DOHH2 (cell line): ENCODE results near the gene ST3GAL3.

Source experiments
- H3F3A ChIP-seq: fragments of 200-600 bp; sonication (generic), shearing (Covaris generic); 2 replicates; pipeline ENCODE4 v1.6.0; 2016; ENCODE audit warnings: antibody characterized with exemption, mild to moderate bottlenecking; ENCODE audit not compliant: control insufficient read depth, insufficient read depth
- H3K27ac ChIP-seq: fragments of 200-600 bp; sonication (generic); 2 replicates; pipeline ENCODE4 v1.5.1; 2014; ENCODE audit warnings: low read depth, mild to moderate bottlenecking, low read length, moderate library complexity
- H3K27me3 ChIP-seq: fragments of 200-600 bp; sonication (generic); 2 replicates; pipeline ENCODE4 v1.6.1; 2014; ENCODE audit warnings: mild to moderate bottlenecking, low read length, mixed read lengths; ENCODE audit not compliant: control insufficient read depth
- H3K36me3 ChIP-seq: fragments of 200-600 bp; sonication (generic); 2 replicates; pipeline ENCODE4 v1.6.1; 2014; ENCODE audit warnings: mild to moderate bottlenecking, low read length, moderate library complexity, mixed read lengths; ENCODE audit not compliant: control insufficient read depth
- H3K4me1 ChIP-seq: fragments of 200-600 bp; sonication (generic); 2 replicates; pipeline ENCODE4 v1.6.1; 2014; ENCODE audit warnings: mild to moderate bottlenecking, low read length, mixed read lengths; ENCODE audit not compliant: control insufficient read depth
- H3K4me2 ChIP-seq: fragments of 200-600 bp; sonication (generic); 2 replicates; pipeline ENCODE4 v1.6.0; 2014; ENCODE audit warnings: mild to moderate bottlenecking, low read length, moderate library complexity
- H3K4me3 ChIP-seq: fragments of 200-600 bp; sonication (generic); 2 replicates; pipeline ENCODE4 v1.5.1; 2014; ENCODE audit warnings: mild to moderate bottlenecking, low read length, mixed read lengths
- H3K79me2 ChIP-seq: fragments of 200-600 bp; sonication (generic); 2 replicates; pipeline ENCODE4 v1.6.1; 2014; ENCODE audit warnings: mild to moderate bottlenecking, low read length, mixed read lengths; ENCODE audit not compliant: control insufficient read depth
- H3K9me2 ChIP-seq: fragments of 200-600 bp; sonication (generic); replicated peaks from 2 replicates; pipeline ENCODE4 v1.6.1; 2014; ENCODE audit warnings: mild to moderate bottlenecking, low read length, mixed read lengths; ENCODE audit not compliant: control insufficient read depth
- H3K9me3 ChIP-seq: fragments of 200-600 bp; sonication (generic); 2 replicates; pipeline ENCODE4 v1.6.1; 2014; ENCODE audit warnings: antibody characterized with exemption, low read length, mixed read lengths; ENCODE audit not compliant: control insufficient read depth, insufficient read depth
- H4K20me1 ChIP-seq: fragments of 200-600 bp; sonication (generic); 2 replicates; pipeline ENCODE4 v1.6.0; 2014; ENCODE audit warnings: low read depth, mild to moderate bottlenecking, antibody characterized with exemption, low read length, moderate library complexity; ENCODE audit not compliant: control insufficient read depth, insufficient read depth
- EZH2phosphoT487 ChIP-seq: fragments of 200-600 bp; sonication (generic); IDR thresholded peaks from 2 replicates; pipeline ENCODE4 v1.6.1; 2017; ENCODE audit warnings: borderline replicate concordance, mild to moderate bottlenecking, antibody characterized with exemption, low read length, moderate library complexity, mixed read lengths
- TF ChIP-seq, protein P1 (sequence below): fragments of 200-600 bp; sonication (generic); IDR thresholded peaks from one replicate; pipeline ENCODE4 v1.5.1; 2014; ENCODE audit warnings: antibody characterized with exemption, mild to moderate bottlenecking, low read depth, low read length; ENCODE audit not compliant: poor library complexity, severe bottlenecking

Gene ST3GAL3

DNA sequence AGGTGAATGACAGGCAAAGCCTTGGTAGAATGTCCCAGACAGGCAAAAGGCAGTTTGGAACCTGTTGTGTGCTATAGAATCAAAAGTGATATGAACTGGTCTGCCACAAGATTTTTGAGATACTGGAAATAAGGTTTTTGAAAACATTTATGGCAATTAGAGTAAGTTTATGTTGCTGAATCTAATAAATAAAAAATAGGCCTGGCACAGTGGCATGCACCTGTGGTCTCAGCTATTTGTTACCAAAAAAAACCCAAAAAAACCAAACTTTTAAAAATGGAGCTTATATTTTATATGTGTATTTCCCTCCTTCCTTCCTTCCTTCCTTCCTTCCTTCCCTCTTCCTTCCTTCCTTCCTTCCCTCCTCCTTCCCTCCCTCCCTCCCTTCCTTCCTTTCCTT, 149.8 kb downstream of the ST3GAL3 start:
- H3K4me3 ChIP-seq, result no peak overlapping the region
- H3K27me3 ChIP-seq, result no peaks in the 10 kb centered on the region
- H3K4me2 ChIP-seq, result no peak overlapping the region
- no peak overlapping the region for H3K27ac ChIP-seq
- no peaks in the 10 kb centered on the region for H3K9me3 ChIP-seq
- no peaks in the 10 kb centered on the region for H3K9me2 ChIP-seq
- H3F3A ChIP-seq, result no peaks in the 10 kb centered on the region
- TF ChIP-seq, protein P1, sequence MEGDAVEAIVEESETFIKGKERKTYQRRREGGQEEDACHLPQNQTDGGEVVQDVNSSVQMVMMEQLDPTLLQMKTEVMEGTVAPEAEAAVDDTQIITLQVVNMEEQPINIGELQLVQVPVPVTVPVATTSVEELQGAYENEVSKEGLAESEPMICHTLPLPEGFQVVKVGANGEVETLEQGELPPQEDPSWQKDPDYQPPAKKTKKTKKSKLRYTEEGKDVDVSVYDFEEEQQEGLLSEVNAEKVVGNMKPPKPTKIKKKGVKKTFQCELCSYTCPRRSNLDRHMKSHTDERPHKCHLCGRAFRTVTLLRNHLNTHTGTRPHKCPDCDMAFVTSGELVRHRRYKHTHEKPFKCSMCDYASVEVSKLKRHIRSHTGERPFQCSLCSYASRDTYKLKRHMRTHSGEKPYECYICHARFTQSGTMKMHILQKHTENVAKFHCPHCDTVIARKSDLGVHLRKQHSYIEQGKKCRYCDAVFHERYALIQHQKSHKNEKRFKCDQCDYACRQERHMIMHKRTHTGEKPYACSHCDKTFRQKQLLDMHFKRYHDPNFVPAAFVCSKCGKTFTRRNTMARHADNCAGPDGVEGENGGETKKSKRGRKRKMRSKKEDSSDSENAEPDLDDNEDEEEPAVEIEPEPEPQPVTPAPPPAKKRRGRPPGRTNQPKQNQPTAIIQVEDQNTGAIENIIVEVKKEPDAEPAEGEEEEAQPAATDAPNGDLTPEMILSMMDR, result no peak
- no peak for TF ChIP-seq EZH2phosphoT487
- no peaks in the 10 kb centered on the region for H4K20me1 ChIP-seq
- peaks cover 3% of the 10 kb centered on the region; the same call in 1 of the 2 replicates for H3K36me3 ChIP-seq
- no peaks in the 10 kb centered on the region for H3K79me2 ChIP-seq
- H3K4me1 ChIP-seq, result peaks cover 10% of the 10 kb centered on the region

GRCh38 chr1:43858324-43858723, 151.0 kb downstream of the ST3GAL3 start:
- Histone ChIP-seq H3K9me3 (no peaks in the 10 kb centered on the region), H3K36me3 (peaks cover 3% of the 10 kb centered on the region; the same call in 1 of the 2 replicates), H4K20me1 (no peaks in the 10 kb centered on the region), H3K27ac (no peak overlapping the region), H3K79me2 (no peaks in the 10 kb centered on the region), H3K4me2 (no peak overlapping the region), H3K4me3 (no peak overlapping the region), H3K27me3 (no peaks in the 10 kb centered on the region), H3F3A (no peaks in the 10 kb centered on the region), H3K9me2 (no peaks in the 10 kb centered on the region), H3K4me1 (peaks cover 6% of the 10 kb centered on the region)
- TF ChIP-seq, protein P1, result no peak
- TF ChIP-seq EZH2phosphoT487, result no peak

DNA sequence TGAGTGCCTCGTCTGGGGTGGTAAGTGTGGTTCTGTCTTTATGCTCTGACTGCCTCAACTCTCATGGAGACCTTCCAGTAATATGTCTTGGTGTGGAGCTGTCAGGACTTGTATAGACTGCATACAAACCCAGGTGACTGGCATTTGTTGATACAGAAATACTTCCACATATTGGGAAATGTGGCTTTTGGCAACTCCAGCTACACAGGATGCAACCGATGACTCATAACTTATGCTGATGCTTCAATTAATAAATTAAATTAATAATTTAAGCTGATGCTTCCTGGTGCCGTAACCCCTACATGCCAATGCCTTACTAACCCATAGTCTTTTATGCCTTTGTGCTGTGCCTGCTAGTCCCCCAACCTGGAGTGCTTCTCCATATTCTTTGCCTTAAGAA, 154.0 kb downstream of the ST3GAL3 start:
- Histone ChIP-seq H3K27ac (no peak overlapping the region), H4K20me1 (no peaks in the 10 kb centered on the region), H3K36me3 (no peaks in the 10 kb centered on the region), H3K4me3 (no peak overlapping the region), H3K9me2 (no peaks in the 10 kb centered on the region), H3K9me3 (no peaks in the 10 kb centered on the region), H3K4me2 (no peak overlapping the region), H3K27me3 (no peaks in the 10 kb centered on the region), H3F3A (no peaks in the 10 kb centered on the region), H3K79me2 (no peaks in the 10 kb centered on the region), H3K4me1 (no peaks in the 10 kb centered on the region)
- TF ChIP-seq, protein P1, result no peak
- TF ChIP-seq EZH2phosphoT487, result no peak
